Astrocyte (in vitro differentiated cells and primary cell): Measurements from ENCODE around the gene KCNMA1. TPM values are rescaled to one million over a fixed set of nuclear protein-coding genes. Genes with fewer than 3 reads are reported as not detected.

Experiments used
- DNase-seq: peaks from one replicate; pipeline ENCODE4 v3.0.0-alpha.2; 2010; ENCODE audit warnings: low read depth
- FAIRE-seq: peaks from 2 replicates; lab custom pipeline; 2011; peaks lifted over from hg19 to GRCh38; lab: Jason Lieb, UNC
- H2AFZ ChIP-seq: 2 replicates; pipeline ENCODE4 v1.6.0; 2012; ENCODE audit warnings: low read depth, low read length, inconsistent platforms
- H3K27ac ChIP-seq: 2 replicates; pipeline ENCODE4 v1.5.1; 2011; ENCODE audit warnings: low read depth, low read length, inconsistent platforms
- H3K27me3 ChIP-seq: 2 replicates; pipeline ENCODE4 v1.6.0; 2011; ENCODE audit warnings: low read length, inconsistent platforms; ENCODE audit not compliant: insufficient read depth
- H3K36me3 ChIP-seq: 2 replicates; pipeline ENCODE4 v1.5.1; 2011; ENCODE audit warnings: low read length, inconsistent platforms; ENCODE audit not compliant: insufficient read depth
- H3K4me1 ChIP-seq: 2 replicates; pipeline ENCODE4 v1.5.1; 2011; ENCODE audit warnings: low read length, inconsistent platforms; ENCODE audit not compliant: insufficient read depth
- H3K4me2 ChIP-seq: 2 replicates; pipeline ENCODE4 v1.6.0; 2012; ENCODE audit warnings: low read length, inconsistent platforms
- H3K4me3 ChIP-seq: 2 replicates; pipeline ENCODE4 v1.5.1; 2011; ENCODE audit warnings: low read depth, mild to moderate bottlenecking, low read length, inconsistent platforms; ENCODE audit not compliant: insufficient read depth
- H3K79me2 ChIP-seq: 2 replicates; pipeline ENCODE4 v1.6.0; 2012; ENCODE audit warnings: mild to moderate bottlenecking, low read length, inconsistent platforms; ENCODE audit not compliant: insufficient read depth
- H3K9ac ChIP-seq: 2 replicates; pipeline ENCODE4 v1.6.0; 2012; ENCODE audit warnings: mild to moderate bottlenecking, low read length, inconsistent platforms
- H3K9me3 ChIP-seq: 2 replicates; pipeline ENCODE4 v1.5.1; 2012; ENCODE audit warnings: low read depth, mild to moderate bottlenecking, low read length, inconsistent platforms; ENCODE audit not compliant: insufficient read depth
- H4K20me1 ChIP-seq: 2 replicates; pipeline ENCODE4 v1.6.0; 2012; ENCODE audit warnings: low read length, inconsistent platforms; ENCODE audit not compliant: insufficient read depth
- H3K27ac Mint-ChIP-seq: one replicate; pipeline ENCODE4 v1.8.0; 2021; ENCODE audit warnings: mild to moderate bottlenecking, mixed read lengths; ENCODE audit not compliant: unreplicated experiment
- H3K27me3 Mint-ChIP-seq: one replicate; pipeline ENCODE4 v1.8.0; 2021; ENCODE audit warnings: low read depth, mixed read lengths; ENCODE audit not compliant: unreplicated experiment
- H3K36me3 Mint-ChIP-seq: one replicate; pipeline ENCODE4 v1.8.0; 2021; ENCODE audit warnings: low read depth, mixed read lengths; ENCODE audit not compliant: unreplicated experiment
- H3K4me1 Mint-ChIP-seq: one replicate; pipeline ENCODE4 v1.8.0; 2021; ENCODE audit warnings: low read depth, mixed read lengths; ENCODE audit not compliant: unreplicated experiment
- H3K4me3 Mint-ChIP-seq: one replicate; pipeline ENCODE4 v1.8.0; 2021; ENCODE audit warnings: mild to moderate bottlenecking, moderate library complexity, mixed read lengths; ENCODE audit not compliant: unreplicated experiment
- H3K9me3 Mint-ChIP-seq: one replicate; pipeline ENCODE4 v1.8.0; 2021; ENCODE audit warnings: mild to moderate bottlenecking, mixed read lengths; ENCODE audit not compliant: unreplicated experiment
- EZH2 ChIP-seq: IDR thresholded peaks from 2 replicates; pipeline ENCODE4 v1.6.1; 2012; ENCODE audit warnings: mild to moderate bottlenecking, low read length, inconsistent platforms; ENCODE audit not compliant: insufficient read depth
- total RNA-seq: library from RNA; stranded (reverse); gene quantifications from 2 replicates; pipeline ENCODE4 v1.2.1, GENCODE V29; 2021
- TF ChIP-seq, protein P1 (sequence below): IDR thresholded peaks from 2 replicates; pipeline ENCODE4 v1.5.1; 2011; ENCODE audit warnings: low read depth, mild to moderate bottlenecking, inconsistent platforms, low read length, moderate library complexity; ENCODE audit not compliant: insufficient read depth

KCNMA1 gene
- total RNA-seq, 1 donor from 2014 or later: 45.8 TPM

DNA sequence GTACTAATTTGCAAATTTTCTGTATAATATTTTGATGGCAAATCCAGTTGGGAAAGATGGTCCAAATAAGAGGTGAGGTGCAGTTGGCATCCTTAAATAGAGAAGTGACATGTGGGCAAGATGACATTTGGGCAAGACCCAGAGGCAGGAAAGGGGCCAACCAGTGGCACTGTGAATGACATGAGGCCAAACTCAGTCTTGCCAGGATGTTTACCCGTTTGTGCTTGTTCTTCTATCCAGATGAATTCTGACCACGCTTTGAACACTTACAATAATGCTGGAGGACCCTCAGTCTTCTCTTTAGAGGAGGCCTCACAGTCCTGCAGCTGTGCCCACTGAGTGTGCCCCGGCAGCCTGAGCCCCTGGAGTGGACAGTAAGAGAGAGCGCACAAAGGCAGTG, 45.1 kb downstream of the KCNMA1 start:
- no peak for FAIRE-seq

DNA sequence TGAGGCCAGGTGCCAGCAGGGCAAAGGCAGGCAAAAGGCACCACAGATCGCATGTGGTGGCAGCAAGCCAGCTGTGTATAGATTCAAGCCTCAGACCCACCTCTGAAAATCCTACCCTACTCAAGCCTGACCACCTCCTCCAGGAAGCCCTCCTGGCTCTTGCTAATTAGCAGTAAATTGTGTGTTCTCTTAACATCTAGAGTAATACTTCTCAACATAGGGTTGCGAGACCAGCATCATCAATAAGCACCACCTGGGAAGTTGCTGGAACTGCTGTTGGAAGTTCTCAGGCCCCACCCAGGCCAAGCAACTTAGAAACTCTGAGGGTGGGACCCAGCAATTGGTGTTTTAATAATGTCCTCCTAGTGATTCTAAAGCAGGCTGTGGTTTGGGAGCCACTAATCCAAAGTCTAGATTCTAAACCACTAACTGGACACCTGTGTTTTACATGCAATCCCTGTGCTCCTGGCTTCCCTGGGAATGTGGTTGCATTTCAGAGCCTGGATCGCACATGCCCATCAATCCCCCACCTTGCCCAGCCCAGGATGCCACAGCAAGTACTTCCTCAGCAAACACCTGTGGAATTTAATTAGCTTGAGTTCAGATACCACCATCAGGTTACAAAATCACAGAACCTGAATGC, 46.2 kb downstream of the KCNMA1 start:
- DNase-seq: no peak
- peaks cover 20% of the 10 kb centered on the region for H3K4me1 ChIP-seq
- Mint-ChIP-seq H3K4me3 (no peak overlapping the region), H3K9me3 (peaks cover 3% of the 10 kb centered on the region), H3K4me1 (peaks cover 24% of the 10 kb centered on the region), H3K36me3 (peaks cover 18% of the 10 kb centered on the region), H3K27me3 (no peaks in the 10 kb centered on the region), H3K27ac (no peak overlapping the region)
- no peaks in the 10 kb centered on the region for H3K36me3 ChIP-seq
- H2AFZ ChIP-seq: no peak overlapping the region
- H3K79me2 ChIP-seq: peaks cover 28% of the 10 kb centered on the region
- no peak overlapping the region for H3K27ac ChIP-seq
- TF ChIP-seq, protein P1, sequence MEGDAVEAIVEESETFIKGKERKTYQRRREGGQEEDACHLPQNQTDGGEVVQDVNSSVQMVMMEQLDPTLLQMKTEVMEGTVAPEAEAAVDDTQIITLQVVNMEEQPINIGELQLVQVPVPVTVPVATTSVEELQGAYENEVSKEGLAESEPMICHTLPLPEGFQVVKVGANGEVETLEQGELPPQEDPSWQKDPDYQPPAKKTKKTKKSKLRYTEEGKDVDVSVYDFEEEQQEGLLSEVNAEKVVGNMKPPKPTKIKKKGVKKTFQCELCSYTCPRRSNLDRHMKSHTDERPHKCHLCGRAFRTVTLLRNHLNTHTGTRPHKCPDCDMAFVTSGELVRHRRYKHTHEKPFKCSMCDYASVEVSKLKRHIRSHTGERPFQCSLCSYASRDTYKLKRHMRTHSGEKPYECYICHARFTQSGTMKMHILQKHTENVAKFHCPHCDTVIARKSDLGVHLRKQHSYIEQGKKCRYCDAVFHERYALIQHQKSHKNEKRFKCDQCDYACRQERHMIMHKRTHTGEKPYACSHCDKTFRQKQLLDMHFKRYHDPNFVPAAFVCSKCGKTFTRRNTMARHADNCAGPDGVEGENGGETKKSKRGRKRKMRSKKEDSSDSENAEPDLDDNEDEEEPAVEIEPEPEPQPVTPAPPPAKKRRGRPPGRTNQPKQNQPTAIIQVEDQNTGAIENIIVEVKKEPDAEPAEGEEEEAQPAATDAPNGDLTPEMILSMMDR: no peak
- TF ChIP-seq EZH2: no peak
- H3K9me3 ChIP-seq: no peaks in the 10 kb centered on the region
- H3K4me2 ChIP-seq: no peak overlapping the region
- no peaks in the 10 kb centered on the region for H4K20me1 ChIP-seq
- no peak for FAIRE-seq
- no peaks in the 10 kb centered on the region for H3K27me3 ChIP-seq
- no peak overlapping the region for H3K9ac ChIP-seq
- no peak overlapping the region for H3K4me3 ChIP-seq

More for the DNA sequence above, 45.1 kb downstream of the KCNMA1 start:
- Mint-ChIP-seq H3K9me3 (peaks cover 3% of the 10 kb centered on the region), H3K36me3 (peaks cover 18% of the 10 kb centered on the region), H3K4me3 (no peak overlapping the region), H3K27ac (no peak overlapping the region), H3K27me3 (no peaks in the 10 kb centered on the region), H3K4me1 (peaks cover 15% of the 10 kb centered on the region)
- no peak for DNase-seq
- peak overlapping the region; percentile 44 for H2AFZ ChIP-seq
- H3K79me2 ChIP-seq: peaks cover 34% of the 10 kb centered on the region
- H3K4me3 ChIP-seq: no peak overlapping the region
- H3K27me3 ChIP-seq: no peaks in the 10 kb centered on the region
- no peaks in the 10 kb centered on the region for H3K36me3 ChIP-seq
- H3K27ac ChIP-seq: peak overlapping the region; percentile 77
- H3K9me3 ChIP-seq: no peaks in the 10 kb centered on the region
- peaks cover 15% of the 10 kb centered on the region for H3K4me1 ChIP-seq
- no peaks in the 10 kb centered on the region for H4K20me1 ChIP-seq
- TF ChIP-seq, protein P1: no peak
- no peak for TF ChIP-seq EZH2
- H3K9ac ChIP-seq: peak overlapping the region; percentile 26
- peak overlapping the region; percentile 50 for H3K4me2 ChIP-seq
